ENCODE data around the gene C6orf15. TPM values are rescaled to one million over a fixed set of nuclear protein-coding genes. Genes with fewer than 3 reads are reported as not detected.

Gene C6orf15
- total RNA-seq, 1 donor = not detected

- Histone ChIP-seq H4K20me1 (ENCODE audit: insufficient read depth, low read length) (no peaks in the 10 kb centered on the region), H3K79me2 (ENCODE audit: insufficient read depth, low read length) (no peaks in the 10 kb centered on the region), H3K4me1 (ENCODE audit: insufficient read depth, low read length) (peaks cover 2% of the 10 kb centered on the region), H3K27ac (ENCODE audit: low read depth, low read length) (no peak overlapping the region), H2AFZ (ENCODE audit: low read length) (no peak overlapping the region), H3K9me3 (ENCODE audit: low read depth, low read length) (no peaks in the 10 kb centered on the region), H3K4me2 (ENCODE audit: insufficient read depth, low read length) (no peak overlapping the region), H3K36me3 (ENCODE audit: insufficient read depth, low read length) (no peaks in the 10 kb centered on the region), H3K27me3 (ENCODE audit: insufficient read depth, low read length) (no peaks in the 10 kb centered on the region), H3K4me3 (ENCODE audit: insufficient read depth, low read length) (no peak overlapping the region)
- DNase-seq (ENCODE audit: insufficient read length, low spot score, missing footprints) = no peak
- no peak for TF ChIP-seq CTCF (IDR thresholded peaks at IDR 0.05; ENCODE audit: extremely low read depth, low read depth, low read length)
These were observed 46.8 kb downstream of the C6orf15 start for GRCh38 chr6:31065556-31065955.

GRCh38 chr6:31063906-31064435, 48.4 kb downstream of the C6orf15 start:
- no peak overlapping the region for H3K27ac ChIP-seq (ENCODE audit: low read depth, low read length)
- H3K4me2 ChIP-seq (ENCODE audit: insufficient read depth, low read length) = no peak overlapping the region
- no peak overlapping the region for H2AFZ ChIP-seq (ENCODE audit: low read length)
- no peaks in the 10 kb centered on the region for H4K20me1 ChIP-seq (ENCODE audit: insufficient read depth, low read length)
- no peaks in the 10 kb centered on the region for H3K79me2 ChIP-seq (ENCODE audit: insufficient read depth, low read length)
- no peaks in the 10 kb centered on the region for H3K9me3 ChIP-seq (ENCODE audit: low read depth, low read length)
- no peak overlapping the region for H3K4me3 ChIP-seq (ENCODE audit: insufficient read depth, low read length)
- no peak for TF ChIP-seq CTCF (IDR thresholded peaks at IDR 0.05; ENCODE audit: extremely low read depth, low read depth, low read length)
- H3K36me3 ChIP-seq (ENCODE audit: insufficient read depth, low read length) = no peaks in the 10 kb centered on the region
- no peaks in the 10 kb centered on the region for H3K4me1 ChIP-seq (ENCODE audit: insufficient read depth, low read length)
- no peak for DNase-seq (ENCODE audit: insufficient read length, low spot score, missing footprints)
- no peaks in the 10 kb centered on the region for H3K27me3 ChIP-seq (ENCODE audit: insufficient read depth, low read length)

Small RNAs within 50 kb of the gene (small RNA-seq; reads per million reads assigned to genes)
- gene POLR2LP1 (not detected), gene RNU6-1133P (not detected)

Other genes starting within 250 kb of the C6orf15 start
- 13.0 and 22.4 TPM in 2 replicates for gene DDR1, start 228.1 kb downstream of the C6orf15 start, total RNA-seq
- 8.8 and 10.9 TPM in 2 replicates for gene GTF2H4, start 204.4 kb downstream of the C6orf15 start, total RNA-seq
- 14.5 and 15.6 TPM in 2 replicates for gene VARS2, start 198.3 kb downstream of the C6orf15 start, total RNA-seq
- gene SFTA2, start 180.4 kb downstream of the C6orf15 start, total RNA-seq = not detected in 2 replicates
- not detected in 2 replicates for gene MUCL3, start 171.6 kb downstream of the C6orf15 start, total RNA-seq
- not detected in 2 replicates for gene MUC21, start 128.9 kb downstream of the C6orf15 start, total RNA-seq
- not detected in 2 replicates for gene MUC22, start 102.1 kb downstream of the C6orf15 start, total RNA-seq
- 1.2 and 2.2 TPM in 2 replicates for gene PSORS1C1, start 2.2 kb upstream of the C6orf15 start, total RNA-seq
- not detected in 2 replicates for gene CDSN, start 7.9 kb upstream of the C6orf15 start, total RNA-seq
- not detected in 2 replicates for gene PSORS1C2, start 26.5 kb upstream of the C6orf15 start, total RNA-seq
- gene CCHCR1, start 45.2 kb upstream of the C6orf15 start, total RNA-seq = 13.6 and 14.1 TPM in 2 replicates
- 5.8 and 5.9 TPM in 2 replicates for gene TCF19, start 46.0 kb upstream of the C6orf15 start, total RNA-seq
- 0.29 and 2.5 TPM in 2 replicates for gene POU5F1, start 58.1 kb upstream of the C6orf15 start, total RNA-seq
- 477 and 489 TPM in 2 replicates for gene HLA-C, start 159.5 kb upstream of the C6orf15 start, total RNA-seq
- 455 and 510 TPM in 2 replicates for gene HLA-B, start 244.6 kb upstream of the C6orf15 start, total RNA-seq